HG03460 (cell line): Measurements from ENCODE around the gene EVI5.
"Not testable (repeated sequence)": the region's sequence is repeated elsewhere in the genome, so short reads cannot be mapped to it uniquely, and the experiment has no call there.

ENCODE experiments used
- ATAC-seq: cut with Tn5 transposase; IDR thresholded peaks from one replicate; pipeline ENCODE4 v1.9.1; 2021; ENCODE audit not compliant: unreplicated experiment

Gene EVI5

DNA sequence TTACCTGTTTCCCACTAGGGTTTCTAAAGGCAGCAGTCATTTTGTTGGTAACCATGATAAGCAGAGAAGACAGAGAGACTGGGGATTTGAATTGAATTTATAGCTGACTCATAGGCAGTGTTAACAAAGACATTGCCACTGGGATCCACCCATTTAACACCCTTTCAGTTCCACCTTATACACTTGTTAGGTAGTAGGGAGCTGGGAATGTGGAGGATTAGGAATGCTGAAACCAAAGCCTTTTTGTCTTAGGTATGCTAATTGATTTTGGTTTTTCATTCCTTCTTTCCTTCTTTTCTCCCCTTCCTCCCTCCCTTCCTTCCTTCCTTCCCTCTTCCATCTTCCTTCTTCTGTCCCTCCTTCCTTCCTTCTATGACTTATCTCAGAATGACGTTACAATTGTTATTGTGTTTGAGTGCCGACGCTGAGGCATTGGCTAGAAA lies 7.5 kb upstream of the EVI5 start:
- no peak for ATAC-seq

DNA sequence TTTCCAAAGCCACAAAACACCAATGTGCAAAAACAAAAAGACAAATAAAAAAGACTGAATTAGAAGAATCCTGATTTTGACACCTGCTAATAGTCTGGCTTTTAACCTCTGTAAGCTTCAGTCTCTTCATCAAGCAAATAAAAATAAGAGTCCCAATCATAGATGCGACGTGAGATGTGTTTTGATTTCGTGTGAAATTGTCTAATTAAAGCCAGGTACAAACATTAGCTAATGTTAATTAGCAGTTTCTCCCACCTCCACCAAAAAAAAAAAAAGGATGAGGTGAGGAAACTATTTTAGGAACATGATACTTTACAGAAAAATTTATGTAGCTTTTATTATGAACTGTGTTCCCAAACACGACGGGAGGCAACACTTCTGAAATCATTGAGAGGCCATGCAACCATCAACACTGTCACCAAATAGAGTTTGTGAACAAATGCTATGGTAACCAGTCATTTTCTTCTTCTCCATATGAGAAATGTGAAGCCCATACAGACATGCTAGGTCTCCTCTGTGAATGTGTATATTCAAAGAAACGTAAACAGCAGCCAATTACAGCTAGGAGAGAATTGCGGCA lies 6.7 kb upstream of the EVI5 start:
- ATAC-seq = no peak

DNA sequence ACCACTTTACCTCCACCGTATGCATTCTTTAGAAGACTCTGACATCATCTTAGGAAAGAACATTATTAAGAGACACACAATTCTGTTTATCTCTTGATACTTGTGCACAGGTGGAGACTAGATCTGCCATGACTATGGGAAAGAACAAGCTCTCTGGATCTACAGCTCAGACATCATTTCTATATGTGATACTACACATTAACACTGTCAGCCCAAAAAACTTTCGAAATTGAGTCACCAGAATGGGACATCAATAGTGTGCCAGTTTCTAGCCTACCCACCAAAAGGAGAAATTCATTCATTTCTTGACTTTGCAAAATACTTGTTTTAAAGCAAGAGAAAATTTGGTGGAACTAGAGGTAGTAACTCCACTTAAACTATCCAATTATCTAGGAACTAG lies 6.0 kb upstream of the EVI5 start:
- ATAC-seq = no peak

DNA sequence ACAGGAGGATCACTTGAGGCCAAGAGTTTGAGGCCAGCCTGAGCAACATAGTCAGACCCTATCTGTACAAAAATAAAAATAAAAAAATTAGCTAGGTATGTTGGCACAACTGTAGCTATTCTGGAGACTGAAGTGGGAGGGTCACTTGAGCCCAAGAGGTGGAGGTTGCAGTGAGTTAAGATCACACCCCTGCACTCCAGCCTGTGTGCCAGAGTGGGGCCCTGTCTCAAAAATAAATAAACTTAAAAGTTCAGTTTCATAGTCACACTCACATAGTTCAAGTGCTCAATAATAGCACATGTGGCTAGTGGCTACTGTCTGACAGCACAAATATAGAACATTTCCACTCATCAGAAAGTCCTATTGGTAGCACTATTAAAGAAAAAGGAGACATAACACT lies 5.2 kb upstream of the EVI5 start:
- no peak for ATAC-seq

DNA sequence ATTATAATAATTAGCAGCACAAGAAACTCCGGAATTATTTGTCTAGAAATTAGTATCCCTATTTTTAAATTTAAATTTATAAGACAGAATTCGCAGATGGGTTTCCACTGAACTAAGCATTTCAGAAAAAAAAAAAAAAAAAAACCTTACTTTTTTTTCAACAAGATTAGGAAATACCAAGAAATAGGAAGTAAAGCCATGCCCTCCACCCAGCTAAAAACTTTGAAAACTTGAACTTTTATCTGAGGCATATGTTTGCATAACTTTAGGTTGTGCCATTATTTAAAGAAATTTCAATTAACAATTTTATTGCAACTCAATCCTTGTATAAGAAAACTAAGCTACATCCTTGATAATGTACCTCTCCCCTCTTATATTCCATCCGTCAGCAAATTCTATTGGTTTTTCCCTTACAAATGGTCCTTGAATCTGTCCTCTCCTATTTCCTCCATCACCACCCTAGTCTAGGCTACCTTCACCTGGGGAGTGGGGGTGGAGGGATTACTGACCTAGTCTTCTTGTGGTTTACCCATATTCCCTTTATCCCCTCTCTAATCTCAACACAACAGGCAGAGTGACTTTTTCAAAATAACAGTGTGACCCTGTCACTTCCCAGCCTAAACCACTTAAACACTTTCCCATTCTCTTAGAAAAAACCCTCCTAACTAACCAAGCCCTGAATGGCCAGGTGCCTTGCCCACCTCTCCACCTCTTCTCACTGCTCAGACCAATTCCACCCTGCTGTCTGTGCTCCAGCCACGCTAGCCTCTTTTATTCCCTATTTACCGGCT lies 1.4 kb upstream of the EVI5 start:
- no peak for ATAC-seq

DNA sequence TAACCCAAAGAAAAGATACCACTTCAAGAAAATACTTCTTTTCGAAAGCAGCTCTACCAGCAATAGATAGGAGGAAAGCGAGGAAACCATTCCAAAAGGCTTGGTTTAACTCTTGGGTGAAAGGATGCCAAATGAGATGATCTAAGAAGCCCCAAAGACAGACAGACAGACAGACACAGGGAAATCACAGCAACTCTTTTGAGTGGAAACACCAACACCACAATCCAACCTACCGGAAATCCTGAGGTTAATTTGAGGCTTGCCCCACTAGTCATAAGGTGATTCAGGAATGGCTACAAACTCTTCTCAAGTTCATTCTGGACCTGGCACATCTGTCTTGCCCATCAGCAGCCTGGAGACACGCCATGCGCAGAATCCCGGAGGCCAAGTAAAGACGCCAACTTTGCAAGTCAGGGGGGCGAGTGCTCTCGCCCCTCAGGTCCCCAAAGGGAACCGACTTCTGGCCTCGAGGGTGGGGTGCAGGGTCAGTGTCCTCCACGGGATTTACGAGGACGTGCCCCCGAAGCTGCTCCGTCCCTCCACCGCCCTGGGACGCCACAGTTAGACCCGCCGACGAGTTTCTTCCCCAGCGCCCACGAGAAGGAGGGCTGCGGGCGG lies 778 bp downstream of the EVI5 start:
- no peak for ATAC-seq

DNA sequence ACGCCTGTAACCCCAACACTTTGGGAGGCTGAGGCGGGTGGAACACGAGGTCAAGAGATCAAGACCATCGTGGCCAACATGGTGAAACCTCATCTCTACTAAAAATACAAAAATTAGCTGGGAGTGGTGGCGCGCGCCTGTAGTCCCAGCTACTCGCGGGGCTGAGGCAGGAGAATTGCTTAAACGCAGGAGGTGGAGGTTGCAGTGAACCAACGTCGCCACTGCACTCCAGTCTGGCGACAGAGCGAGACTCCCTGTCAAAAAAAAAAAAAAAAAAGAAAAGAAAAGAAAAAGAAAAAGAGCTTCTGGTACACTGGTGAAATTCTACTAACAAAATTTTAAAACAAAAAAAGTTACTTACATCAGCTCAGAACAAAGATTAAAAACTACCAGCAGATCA lies 1.4 kb downstream of the EVI5 start:
- ATAC-seq = not testable (repeated sequence)

DNA sequence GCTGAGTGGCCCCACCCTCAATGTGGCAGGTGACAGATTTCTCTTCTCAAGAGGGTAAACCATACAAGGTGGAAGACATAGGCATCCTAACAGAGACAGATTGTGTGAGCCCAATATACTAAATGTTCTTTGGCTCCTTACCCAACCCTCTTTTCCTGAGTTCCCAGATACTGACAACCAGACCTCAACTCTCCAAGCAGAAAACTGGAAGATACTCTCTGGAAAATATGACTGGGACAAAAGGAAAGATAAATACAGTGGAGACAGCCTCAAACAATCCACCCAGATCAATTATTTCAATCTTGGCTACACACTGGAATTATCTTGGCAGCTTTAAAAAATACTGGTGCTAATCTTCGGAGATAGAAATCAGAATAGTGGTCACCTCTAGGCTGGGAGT lies 6.5 kb downstream of the EVI5 start:
- ATAC-seq = no peak

DNA sequence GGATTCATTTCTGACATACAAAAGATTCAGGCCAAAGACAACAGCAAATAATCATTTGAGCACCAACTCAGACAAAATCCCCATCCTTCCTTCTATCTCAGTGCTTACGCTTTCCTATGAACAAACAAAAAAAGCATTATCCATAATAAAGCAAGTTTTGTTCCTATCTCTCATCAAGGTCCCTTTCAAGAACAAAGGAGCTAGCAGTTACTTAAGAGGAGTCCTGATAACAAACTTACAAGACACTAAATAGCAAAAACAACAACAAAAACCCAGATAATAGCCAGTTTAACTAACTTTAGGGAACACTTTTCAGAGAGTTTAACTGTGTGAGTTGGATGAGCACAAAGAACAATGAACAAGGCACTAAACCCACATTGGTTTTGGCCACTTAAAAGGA lies 10.5 kb downstream of the EVI5 start:
- ATAC-seq = no peak

DNA sequence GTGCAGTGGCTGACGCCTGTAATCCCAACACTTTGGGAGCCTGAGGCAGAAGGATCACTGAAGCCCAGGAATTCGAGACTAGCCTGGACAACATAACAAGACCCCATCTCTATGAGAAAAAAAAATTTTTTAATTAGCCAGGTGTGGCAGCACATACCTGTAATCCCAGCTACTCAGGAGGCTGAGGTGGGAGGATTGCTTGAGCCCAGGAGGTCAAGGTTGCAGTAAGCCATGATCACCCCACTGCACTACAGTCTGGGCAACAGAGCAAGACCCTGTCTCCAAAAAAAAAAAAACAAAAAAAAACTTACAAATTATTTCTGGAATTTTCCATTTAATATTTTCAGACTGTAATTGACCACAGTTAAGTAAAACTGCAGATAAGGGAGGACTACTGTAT lies 11.2 kb downstream of the EVI5 start:
- not testable (repeated sequence) for ATAC-seq

DNA sequence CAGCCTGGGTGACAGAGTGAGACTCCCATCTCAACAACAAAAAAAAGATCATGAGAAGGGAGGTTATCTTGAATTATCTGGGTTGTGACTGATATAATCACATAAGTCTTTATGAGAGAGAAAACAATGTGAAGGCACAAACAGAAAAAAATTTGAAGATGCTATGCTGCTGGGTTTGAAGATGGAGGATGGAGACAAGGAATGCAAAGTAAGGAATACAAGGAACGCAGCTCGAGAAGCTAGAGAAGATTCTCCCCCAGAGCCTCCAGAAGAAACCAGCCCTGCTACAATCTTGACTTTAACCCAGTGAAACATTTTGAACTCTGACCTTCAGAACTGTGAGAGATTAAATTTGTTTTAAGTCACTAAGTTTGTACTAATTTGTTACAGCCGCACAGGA lies 15.1 kb downstream of the EVI5 start:
- ATAC-seq = no peak

DNA sequence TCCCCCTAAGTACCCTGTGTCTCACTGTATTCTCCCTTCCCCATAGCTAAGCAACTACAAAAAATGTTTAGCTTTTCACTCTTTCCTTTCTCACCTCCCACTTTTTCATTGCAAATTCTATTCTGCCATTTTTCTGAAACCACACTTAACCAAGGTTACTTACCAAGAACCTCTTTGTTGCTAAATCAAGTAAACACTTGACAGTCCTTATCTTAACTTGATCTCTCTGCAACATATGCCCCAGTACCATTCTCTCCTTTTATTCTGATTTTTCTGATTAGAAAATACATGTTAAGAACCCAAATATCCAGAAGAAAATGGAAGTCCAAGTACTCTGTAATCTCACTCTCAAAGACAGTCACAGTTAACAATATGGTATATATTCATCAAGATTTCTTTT lies 16.0 kb downstream of the EVI5 start:
- no peak for ATAC-seq

DNA sequence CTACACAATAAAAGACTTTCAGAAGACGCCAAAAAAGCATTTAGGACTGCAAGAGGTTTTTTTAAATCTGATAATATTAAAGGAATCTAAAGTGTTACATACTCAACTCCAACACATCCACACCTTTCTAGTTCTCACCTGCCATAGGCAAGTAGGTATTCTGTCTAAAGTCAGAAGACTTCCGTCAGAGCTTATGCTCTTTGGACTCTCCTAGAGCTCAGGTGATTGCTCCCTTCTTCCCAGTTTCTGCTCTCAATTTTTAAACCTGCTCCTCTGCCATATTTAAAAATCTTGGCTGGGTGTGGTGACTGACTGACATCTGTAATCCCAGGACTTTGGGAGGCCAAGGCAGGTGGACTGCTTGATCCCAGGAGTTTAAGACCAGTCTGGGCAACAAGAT lies 16.6 kb downstream of the EVI5 start:
- ATAC-seq = no peak

DNA sequence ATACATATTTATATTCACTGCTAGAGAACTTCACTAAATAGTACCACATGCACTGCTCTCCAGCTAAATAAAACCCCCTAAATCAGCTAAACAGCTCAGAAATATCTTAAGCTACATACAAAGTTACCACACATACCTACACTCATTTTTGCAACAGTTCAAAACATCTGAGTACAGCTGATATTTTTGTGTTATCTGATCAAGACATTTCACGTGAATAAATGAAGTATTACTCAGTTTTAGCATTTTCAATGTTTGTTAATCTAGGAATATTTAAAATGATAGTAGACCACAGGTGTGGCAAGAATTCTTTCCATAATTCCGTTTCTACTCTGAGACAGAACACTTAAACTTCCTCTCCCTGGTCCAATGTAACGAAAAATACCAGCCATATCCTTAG lies 20.8 kb downstream of the EVI5 start:
- no peak for ATAC-seq

DNA sequence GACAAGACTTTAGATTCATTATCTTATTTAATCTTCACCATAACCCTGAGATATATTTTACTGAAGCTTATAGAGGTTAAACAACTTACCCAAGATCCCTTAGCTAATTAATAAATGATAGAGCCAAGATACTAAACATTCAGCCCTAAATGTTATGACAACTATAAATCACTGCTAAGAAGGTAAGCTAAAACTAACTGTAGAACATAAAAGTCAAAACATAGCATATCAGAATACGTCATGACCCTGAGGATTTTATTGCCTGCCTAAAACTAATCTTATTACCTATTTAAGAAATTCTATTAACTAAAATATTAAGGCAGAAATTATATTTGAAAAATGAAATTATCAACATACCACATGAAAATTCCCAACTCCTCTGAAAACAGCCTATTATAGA lies 22.6 kb downstream of the EVI5 start:
- no peak for ATAC-seq

DNA sequence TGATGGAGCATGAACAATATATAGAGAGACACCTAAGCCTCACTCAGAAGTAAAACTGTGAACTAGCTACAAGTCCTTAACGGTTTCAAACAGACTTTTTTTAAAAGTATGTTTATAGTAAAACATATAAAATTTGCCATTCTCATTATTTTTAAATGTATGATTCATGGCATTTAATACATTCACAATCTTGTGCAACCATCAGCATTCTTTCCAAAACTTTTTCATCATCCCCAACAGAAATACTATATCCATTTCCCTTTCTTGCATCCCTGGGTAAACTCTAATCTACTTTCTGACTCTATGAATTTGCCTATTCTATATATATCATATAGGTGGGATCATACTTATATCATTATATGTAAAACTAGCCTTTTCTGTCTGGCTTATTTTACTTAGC lies 25.5 kb downstream of the EVI5 start:
- ATAC-seq = no peak

DNA sequence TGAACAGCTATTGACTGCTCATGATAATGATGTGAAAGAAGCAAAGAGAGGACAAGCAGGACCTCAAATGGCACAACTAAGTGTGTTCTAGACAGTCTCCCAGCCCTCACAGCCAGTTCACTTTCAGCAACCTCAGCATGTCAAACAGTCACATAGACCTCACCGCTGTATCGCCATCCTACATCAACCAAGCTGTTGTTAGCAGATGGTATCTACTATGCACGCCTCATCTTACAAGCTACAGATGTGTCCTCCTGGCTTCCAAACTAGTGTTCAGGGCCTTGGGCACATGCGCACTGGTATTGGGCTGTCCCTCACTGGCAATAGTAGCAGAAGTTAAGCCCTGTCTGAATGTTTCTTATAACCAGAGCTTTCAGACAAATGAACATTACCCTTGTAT lies 28.4 kb downstream of the EVI5 start:
- no peak for ATAC-seq

DNA sequence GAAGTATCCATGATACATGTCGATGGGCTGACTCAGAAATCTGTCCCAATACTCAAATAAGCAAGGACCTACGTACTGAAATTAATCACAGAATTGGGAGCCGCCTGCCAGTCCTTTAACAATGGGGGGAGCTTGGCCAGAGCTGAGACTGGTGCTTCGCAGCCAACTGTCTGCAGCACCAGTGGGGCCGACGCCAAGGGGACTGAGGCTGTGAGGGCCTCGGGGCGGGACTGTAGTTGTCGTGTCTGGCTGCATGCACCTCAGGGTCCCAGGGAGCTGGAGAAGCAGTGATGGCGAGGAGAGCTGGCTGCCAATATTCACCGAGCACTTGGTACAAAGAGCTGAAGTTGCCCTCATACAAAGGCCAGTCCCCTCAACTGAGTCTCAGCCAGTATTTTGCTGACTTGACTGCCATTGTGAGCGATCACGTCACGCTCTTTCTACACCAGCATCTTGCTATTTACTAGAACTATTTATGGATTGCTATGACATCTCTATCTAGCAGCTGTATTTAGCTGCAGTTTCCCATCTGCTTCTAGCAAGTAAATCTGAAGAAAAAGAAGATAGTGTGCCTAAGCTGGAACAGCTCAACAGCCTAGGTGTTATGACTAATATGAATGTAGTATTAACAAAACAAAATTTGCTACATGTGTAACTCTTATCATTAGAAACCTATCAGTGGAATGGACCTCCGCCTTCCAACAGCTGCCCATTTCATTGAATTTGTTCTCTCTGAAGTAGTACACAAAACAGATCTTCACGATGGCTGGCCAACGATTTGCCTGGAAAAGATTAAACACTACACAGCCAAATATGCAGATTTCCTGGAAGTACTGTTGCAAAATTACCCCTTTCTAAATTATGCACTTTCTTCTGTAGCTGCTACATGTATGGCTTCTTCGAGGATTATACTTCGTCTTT lies 29.1 kb downstream of the EVI5 start:
- no peak for ATAC-seq

DNA sequence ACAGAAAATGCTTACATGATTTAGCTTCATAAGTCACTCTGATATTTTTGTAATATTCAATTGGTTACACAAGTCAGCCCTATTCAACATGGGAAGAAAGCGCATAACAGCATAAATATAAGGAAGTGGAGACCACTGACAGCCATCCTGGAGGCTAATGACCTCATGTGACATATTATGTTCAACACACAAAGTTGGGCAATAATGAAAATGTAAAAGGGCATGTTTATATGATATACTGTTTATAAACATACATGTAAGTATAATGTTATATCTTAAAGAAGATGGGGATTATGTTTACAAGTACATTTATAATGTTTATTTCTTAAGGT lies 30.2 kb downstream of the EVI5 start:
- ATAC-seq = no peak

DNA sequence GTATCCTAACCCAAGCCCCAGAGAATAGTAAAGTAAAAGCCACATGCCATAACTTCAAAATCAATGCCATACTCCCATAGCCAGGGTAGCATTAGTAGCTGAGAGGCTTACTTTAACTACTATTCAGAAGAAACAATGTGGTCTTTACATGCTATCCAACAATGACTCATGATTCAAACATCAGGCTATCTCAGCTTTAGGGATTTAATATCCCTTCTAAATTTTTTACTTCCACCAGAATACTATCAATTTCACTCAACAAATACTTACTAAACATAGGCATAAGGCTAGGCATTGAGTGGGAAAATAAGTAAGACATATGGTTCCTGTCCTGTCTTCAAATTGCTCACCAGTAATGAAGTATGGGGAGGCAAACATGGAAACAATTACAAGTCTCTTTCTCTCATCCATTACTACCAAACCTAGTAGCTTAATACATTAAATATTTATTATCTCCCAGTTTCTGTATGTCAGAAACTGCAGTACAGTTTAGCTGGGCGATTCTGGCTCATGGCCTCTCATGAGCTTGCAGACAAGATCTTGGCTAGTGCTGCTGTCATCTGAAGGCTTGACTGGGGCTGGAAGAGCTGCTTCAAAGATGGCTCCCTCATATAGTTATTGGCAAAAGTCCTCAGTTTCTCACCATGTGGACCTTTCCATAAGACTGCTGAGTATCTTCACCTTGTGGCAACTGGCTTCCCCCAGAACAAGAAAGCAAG lies 30.7 kb downstream of the EVI5 start:
- no peak for ATAC-seq

DNA sequence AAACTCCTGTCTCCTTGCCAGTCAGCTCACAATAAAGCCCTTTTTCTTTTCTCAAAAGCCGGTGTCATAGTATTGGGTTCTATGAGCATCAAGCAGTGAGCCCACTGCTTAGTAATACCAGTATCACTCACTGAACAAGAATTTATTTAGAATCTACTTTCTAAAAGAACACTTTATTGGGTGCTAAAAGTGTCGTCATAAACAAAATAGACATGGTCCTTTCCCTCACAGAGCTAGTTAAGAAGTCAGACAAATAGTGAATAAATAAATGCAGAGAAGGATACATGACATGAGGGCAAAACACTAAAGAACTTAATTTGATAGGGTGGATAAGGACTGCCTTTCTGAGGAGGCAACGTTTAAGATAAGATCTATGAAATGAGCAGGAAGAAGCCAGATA lies 32.2 kb downstream of the EVI5 start:
- no peak for ATAC-seq
